GM12875 (cell line): ENCODE measurements around the gene COX4I1.

Experiments used
- H3K4me3 ChIP-seq: one replicate; pipeline ENCODE4 v1.5.1; 2011; ENCODE audit warnings: low read depth, low read length, control low read depth
- CTCF ChIP-seq: IDR thresholded peaks from 2 replicates; pipeline ENCODE4 v1.5.1; 2011; ENCODE audit warnings: low read depth, mild to moderate bottlenecking, control low read depth, inconsistent platforms, low read length, moderate library complexity, borderline replicate concordance; ENCODE audit not compliant: insufficient read depth

Gene COX4I1

GRCh38 chr16:85830821-85831220 is 31.3 kb downstream of the COX4I1 start:
- no peak for TF ChIP-seq CTCF
- H3K4me3 ChIP-seq = no peak overlapping the region

GRCh38 chr16:85832570-85833218 is 33.2 kb downstream of the COX4I1 start:
- H3K4me3 ChIP-seq = no peak overlapping the region
- no peak for TF ChIP-seq CTCF

- TF ChIP-seq CTCF = no peak
- no peak overlapping the region for H3K4me3 ChIP-seq
These were observed 33.9 kb downstream of the COX4I1 start for GRCh38 chr16:85833219-85833920.

GRCh38 chr16:85834741-85835140 is 35.2 kb downstream of the COX4I1 start:
- no peak for TF ChIP-seq CTCF
- H3K4me3 ChIP-seq = no peak overlapping the region

GRCh38 chr16:85835227-85835751 is 35.8 kb downstream of the COX4I1 start:
- no peak overlapping the region for H3K4me3 ChIP-seq
- no peak for TF ChIP-seq CTCF

GRCh38 chr16:85835956-85836705 is 36.6 kb downstream of the COX4I1 start:
- no peak for TF ChIP-seq CTCF
- H3K4me3 ChIP-seq = no peak overlapping the region
